Measurements from ENCODE around the gene TMEM145.

DNA sequence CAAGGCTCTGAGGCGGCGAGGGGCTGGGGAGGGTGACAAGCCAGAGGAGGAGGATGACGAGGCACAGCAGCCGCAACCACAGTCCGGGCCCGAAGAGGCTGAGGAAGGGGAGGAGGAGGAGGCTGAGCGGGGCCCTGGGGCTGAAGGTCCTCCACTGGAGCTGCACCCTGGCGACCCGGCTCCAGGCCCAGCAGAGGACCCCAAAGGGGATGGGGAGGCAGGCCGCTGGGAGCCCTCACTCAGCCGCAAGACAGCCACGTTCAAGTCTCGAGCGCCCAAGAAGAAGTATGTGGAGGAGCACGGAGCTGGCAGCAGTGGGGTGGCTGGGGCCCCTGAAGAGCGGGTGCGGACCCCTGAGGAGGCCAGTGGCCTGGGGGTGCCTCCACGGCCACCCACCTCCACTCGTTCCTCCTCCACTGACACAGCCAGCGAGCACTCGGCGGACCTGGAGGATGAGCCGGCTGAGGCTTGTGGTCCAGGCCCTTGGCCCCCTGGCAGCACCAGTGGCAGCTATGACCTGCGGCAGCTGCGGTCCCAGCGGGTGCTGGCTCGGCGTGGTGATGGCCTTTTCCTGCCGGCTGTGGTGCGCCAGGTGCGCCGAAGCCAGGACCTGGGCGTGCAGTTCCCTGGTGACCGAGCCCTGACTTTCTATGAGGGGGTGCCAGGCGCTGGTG, 41.1 kb upstream of the TMEM145 start:
- TF ChIP-seq EZH2 (IDR thresholded peaks at IDR 0.05; ENCODE audit: low read length, missing control alignments) = no peak
- TF ChIP-seq, protein P1, sequence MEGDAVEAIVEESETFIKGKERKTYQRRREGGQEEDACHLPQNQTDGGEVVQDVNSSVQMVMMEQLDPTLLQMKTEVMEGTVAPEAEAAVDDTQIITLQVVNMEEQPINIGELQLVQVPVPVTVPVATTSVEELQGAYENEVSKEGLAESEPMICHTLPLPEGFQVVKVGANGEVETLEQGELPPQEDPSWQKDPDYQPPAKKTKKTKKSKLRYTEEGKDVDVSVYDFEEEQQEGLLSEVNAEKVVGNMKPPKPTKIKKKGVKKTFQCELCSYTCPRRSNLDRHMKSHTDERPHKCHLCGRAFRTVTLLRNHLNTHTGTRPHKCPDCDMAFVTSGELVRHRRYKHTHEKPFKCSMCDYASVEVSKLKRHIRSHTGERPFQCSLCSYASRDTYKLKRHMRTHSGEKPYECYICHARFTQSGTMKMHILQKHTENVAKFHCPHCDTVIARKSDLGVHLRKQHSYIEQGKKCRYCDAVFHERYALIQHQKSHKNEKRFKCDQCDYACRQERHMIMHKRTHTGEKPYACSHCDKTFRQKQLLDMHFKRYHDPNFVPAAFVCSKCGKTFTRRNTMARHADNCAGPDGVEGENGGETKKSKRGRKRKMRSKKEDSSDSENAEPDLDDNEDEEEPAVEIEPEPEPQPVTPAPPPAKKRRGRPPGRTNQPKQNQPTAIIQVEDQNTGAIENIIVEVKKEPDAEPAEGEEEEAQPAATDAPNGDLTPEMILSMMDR (conservative IDR thresholded peaks at IDR 0.05 in 1 of 2, IDR thresholded peaks at IDR 0.05 in 1 of 2; ENCODE audit: low read depth in 1 of 2, low read length in 2 of 2) = no peak

All from fibroblast of lung (primary cell).